ENCODE results near the gene HP1BP3. TPM values are rescaled to one million over a fixed set of nuclear protein-coding genes. Genes with fewer than 3 reads are reported as not detected.
"Not testable (repeated sequence)": the region's sequence is repeated elsewhere in the genome, so short reads cannot be mapped to it uniquely, and the experiment has no call there.

The HP1BP3 gene
- total RNA-seq, 3 donors from 2014 or later (not counting 1 experiment from before 2014, with no cell fraction given): 243 to 296 (median 274) TPM

DNA sequence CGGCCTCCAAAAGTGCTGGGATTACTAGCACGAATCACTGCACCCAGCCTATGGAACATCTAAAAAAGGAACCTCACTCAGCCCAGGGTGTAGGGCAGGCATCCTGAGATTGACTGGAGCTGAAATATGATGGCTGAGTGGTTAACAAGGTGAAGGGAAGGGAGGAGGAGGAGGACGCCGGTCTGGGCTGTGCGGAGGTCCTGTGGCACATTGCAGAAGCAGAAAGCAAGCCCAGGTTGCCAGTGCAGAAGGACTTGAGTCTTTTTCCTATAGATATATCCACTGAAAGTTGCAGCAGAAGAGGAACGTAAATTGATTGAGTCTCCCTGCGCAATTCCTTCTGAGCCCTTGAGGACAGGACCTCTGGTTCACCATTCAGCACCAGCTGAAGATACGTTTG is 67.8 kb downstream of the HP1BP3 start:
- Mint-ChIP-seq H3K4me3 (peak overlapping the region; percentile 81), H3K27me3 (ENCODE audit: low read depth in 2 of 2) (peaks cover 12 to 18% of the 10 kb centered on the region in 2 donors), H3K9me3 (no peaks in the 10 kb centered on the region), H3K27ac (peak overlapping the region in 1 of 2 donors; percentile 41), H3K36me3 (no peaks in the 10 kb centered on the region), H3K4me1 (peaks cover 5 to 13% of the 10 kb centered on the region in 2 donors)
- 88% methylated on average over 8 of the region's 8 CpGs for WGBS (ENCODE audit: insufficient coverage)
- no peaks in the 10 kb centered on the region for H3K9me3 ChIP-seq (ENCODE audit: control insufficient read depth, insufficient read depth, low read length)
- intact Hi-C loops (cut with micrococcal nuclease): no loop called here
- H3K27me3 ChIP-seq (ENCODE audit: control insufficient read depth, insufficient read depth, low read length): peaks cover 12% of the 10 kb centered on the region
- TF ChIP-seq, protein P1, sequence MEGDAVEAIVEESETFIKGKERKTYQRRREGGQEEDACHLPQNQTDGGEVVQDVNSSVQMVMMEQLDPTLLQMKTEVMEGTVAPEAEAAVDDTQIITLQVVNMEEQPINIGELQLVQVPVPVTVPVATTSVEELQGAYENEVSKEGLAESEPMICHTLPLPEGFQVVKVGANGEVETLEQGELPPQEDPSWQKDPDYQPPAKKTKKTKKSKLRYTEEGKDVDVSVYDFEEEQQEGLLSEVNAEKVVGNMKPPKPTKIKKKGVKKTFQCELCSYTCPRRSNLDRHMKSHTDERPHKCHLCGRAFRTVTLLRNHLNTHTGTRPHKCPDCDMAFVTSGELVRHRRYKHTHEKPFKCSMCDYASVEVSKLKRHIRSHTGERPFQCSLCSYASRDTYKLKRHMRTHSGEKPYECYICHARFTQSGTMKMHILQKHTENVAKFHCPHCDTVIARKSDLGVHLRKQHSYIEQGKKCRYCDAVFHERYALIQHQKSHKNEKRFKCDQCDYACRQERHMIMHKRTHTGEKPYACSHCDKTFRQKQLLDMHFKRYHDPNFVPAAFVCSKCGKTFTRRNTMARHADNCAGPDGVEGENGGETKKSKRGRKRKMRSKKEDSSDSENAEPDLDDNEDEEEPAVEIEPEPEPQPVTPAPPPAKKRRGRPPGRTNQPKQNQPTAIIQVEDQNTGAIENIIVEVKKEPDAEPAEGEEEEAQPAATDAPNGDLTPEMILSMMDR (IDR thresholded peaks at IDR 0.05): no peak
- no peak overlapping the region for H3K27ac ChIP-seq (ENCODE audit: low read length)
- H3K4me3 ChIP-seq (ENCODE audit: low read length): no peak overlapping the region
- DNase-seq: no peak
- no peaks in the 10 kb centered on the region for H3K36me3 ChIP-seq (ENCODE audit: control insufficient read depth, insufficient read depth, low read length)
- ATAC-seq: no peak
- H3K4me1 ChIP-seq (ENCODE audit: control insufficient read depth, insufficient read depth, low read length): peaks cover 12% of the 10 kb centered on the region

DNA sequence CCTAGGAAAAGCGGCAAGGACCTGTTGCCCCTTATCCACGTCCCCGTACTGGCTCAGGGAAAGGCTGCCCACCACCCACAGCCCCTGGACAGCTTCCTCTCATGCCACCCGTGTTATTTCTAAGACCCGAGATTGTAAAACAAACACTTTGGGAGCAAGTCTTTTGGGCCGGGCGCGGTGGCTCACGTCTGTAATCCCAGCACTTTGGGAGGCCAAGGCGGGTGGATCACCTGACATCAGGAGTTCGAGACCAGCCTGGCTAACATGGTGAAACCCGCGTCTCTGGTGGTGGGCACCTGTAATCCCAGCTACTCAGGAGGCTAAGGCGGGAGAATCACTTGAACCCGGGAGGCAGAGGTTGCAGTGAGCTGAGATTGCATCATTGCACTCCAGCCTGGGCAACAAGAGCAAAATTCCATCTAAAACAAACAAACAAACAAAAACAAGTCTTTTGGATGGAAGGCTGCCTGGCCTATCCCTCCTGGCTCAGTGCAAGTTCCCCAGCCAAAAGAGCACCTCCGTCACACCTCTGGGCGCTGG is 68.7 kb downstream of the HP1BP3 start:
- intact Hi-C loops (cut with micrococcal nuclease): not testable (repeated sequence)
- peak overlapping the region; percentile 41 to 69 for H3K27ac Mint-ChIP-seq

DNA sequence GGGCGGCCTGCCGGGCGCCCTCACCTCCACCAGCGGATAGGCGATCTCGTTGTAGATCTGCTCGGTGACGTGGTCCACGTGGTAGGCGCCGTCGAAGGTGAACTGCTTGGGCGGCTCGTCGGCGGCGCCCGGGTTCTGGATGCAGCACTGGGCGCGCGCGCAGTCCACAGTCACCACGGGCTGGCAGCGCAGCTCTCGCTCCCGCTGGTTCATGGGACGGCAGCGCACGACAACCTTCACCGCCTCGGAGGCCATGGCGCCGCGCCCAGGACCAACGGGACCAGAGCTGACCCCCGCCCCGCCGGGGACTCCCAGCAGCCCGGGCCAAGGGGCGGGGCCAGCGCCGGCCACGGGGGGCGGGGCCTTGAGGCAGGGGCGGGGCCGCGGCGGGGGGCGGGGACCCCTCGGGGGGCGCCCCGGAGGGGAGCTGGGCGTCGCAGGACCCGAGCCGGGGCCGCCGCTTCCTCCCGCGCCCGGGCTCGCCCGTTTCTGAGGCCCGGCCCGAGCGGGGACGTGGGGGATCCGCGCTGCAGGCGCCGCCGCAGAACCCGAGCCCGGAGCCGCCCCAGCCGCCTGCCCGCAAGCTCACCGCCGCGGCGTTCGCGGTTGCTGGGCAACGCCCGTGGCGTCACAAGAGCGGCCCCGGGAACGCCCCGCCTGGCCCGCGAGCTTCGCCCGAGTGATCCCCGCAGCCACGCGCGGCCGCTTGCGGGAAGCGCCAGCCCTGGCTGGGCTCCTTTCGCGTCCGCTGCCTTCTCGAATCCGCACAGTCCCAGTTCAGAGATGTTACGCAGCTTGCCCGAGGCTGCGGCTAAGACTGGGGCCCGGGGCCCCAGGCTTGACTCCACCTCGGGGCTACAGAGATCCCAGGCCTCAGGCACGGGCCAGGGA is 69.4 kb downstream of the HP1BP3 start, which contains the start of gene KIF17:
Gene KIF17 (minus strand): TSS at position 556 of the 891 bp plus-strand sequence. CDS start 301 bp downstream, at position 255.
- ATAC-seq (peak; percentile 60 to 82 (median 73)), DNase-seq (peak; percentile 60 to 83)
- H3K27me3 ChIP-seq (ENCODE audit: control insufficient read depth, insufficient read depth, low read length): peaks cover 12% of the 10 kb centered on the region
- 3% methylated on average over 112 of the region's 112 CpGs for WGBS (ENCODE audit: insufficient coverage)
- H3K4me3 Mint-ChIP-seq: peak within 1 kb of the TSS; percentile 81
- H3K36me3 Mint-ChIP-seq: no peaks in the 10 kb centered on the region
- H3K9me3 Mint-ChIP-seq: no peaks in the 10 kb centered on the region
- no peak within 1 kb of the TSS for H3K4me3 ChIP-seq (ENCODE audit: low read length)
- H3K4me1 ChIP-seq (ENCODE audit: control insufficient read depth, insufficient read depth, low read length): peaks cover 12% of the 10 kb centered on the region
- H3K27ac Mint-ChIP-seq: peak within 1 kb of the TSS; percentile 41 to 69
- peaks cover 12 to 18% of the 10 kb centered on the region in 2 donors for H3K27me3 Mint-ChIP-seq (ENCODE audit: low read depth in 2 of 2)
- H3K36me3 ChIP-seq (ENCODE audit: control insufficient read depth, insufficient read depth, low read length): no peaks in the 10 kb centered on the region
- H3K27ac ChIP-seq (ENCODE audit: low read length): no peak within 1 kb of the TSS
- TF ChIP-seq, protein P1 (IDR thresholded peaks at IDR 0.05): no peak
- peaks cover 5 to 13% of the 10 kb centered on the region in 2 donors for H3K4me1 Mint-ChIP-seq
- no peaks in the 10 kb centered on the region for H3K9me3 ChIP-seq (ENCODE audit: control insufficient read depth, insufficient read depth, low read length)
- intact Hi-C loops (cut with micrococcal nuclease): no loop called here

More for the DNA sequence above, 68.7 kb downstream of the HP1BP3 start:
- not testable (repeated sequence) for H3K36me3 Mint-ChIP-seq; ATAC-seq; H3K4me3 ChIP-seq (ENCODE audit: low read length); H3K9me3 ChIP-seq (ENCODE audit: control insufficient read depth, insufficient read depth, low read length); DNase-seq; H3K27ac ChIP-seq (ENCODE audit: low read length); H3K36me3 ChIP-seq (ENCODE audit: control insufficient read depth, insufficient read depth, low read length); H3K9me3 Mint-ChIP-seq
- WGBS (ENCODE audit: insufficient coverage): 71% methylated on average over 17 of the region's 17 CpGs
- Histone ChIP-seq H3K4me1 (ENCODE audit: control insufficient read depth, insufficient read depth, low read length) (peaks cover 12% of the 10 kb centered on the region), H3K27me3 (ENCODE audit: control insufficient read depth, insufficient read depth, low read length) (peaks cover 12% of the 10 kb centered on the region)
- Mint-ChIP-seq H3K4me1 (peaks cover 5 to 13% of the 10 kb centered on the region in 2 donors), H3K4me3 (peak overlapping the region; percentile 81), H3K27me3 (ENCODE audit: low read depth in 2 of 2) (peaks cover 12 to 18% of the 10 kb centered on the region in 2 donors)

DNA sequence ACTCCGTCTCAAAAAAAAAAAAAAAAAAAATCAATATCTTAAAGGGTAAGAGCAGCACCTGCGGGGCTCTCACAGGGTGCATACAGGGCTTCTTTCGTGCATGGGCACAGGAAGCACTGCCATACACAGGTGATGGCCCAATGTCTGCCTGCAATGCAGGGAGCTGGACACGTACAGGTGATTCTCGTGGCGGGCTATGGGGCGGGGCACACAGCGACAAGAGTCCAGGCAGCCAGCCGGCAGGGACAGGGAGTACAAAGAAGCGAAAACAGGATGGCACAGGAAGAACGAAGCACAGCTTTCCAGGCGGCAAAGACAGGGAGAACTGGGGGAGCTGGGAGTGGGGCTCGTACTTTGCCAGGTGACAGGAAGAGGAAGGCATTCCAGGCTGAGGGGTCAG is 70.9 kb downstream of the HP1BP3 start:
- Mint-ChIP-seq H3K4me3 (peak overlapping the region; percentile 49), H3K9me3 (no peaks in the 10 kb centered on the region), H3K27ac (no peak overlapping the region), H3K36me3 (no peaks in the 10 kb centered on the region), H3K27me3 (ENCODE audit: low read depth in 2 of 2) (peaks cover 12 to 18% of the 10 kb centered on the region in 2 donors), H3K4me1 (peaks cover 5 to 13% of the 10 kb centered on the region in 2 donors)
- H3K27me3 ChIP-seq (ENCODE audit: control insufficient read depth, insufficient read depth, low read length): peaks cover 12% of the 10 kb centered on the region
- intact Hi-C loops (cut with micrococcal nuclease): no loop called here
- WGBS (ENCODE audit: insufficient coverage): 87% methylated on average over 13 of the region's 13 CpGs
- H3K27ac ChIP-seq (ENCODE audit: low read length): no peak overlapping the region
- H3K36me3 ChIP-seq (ENCODE audit: control insufficient read depth, insufficient read depth, low read length): no peaks in the 10 kb centered on the region
- TF ChIP-seq, protein P1 (IDR thresholded peaks at IDR 0.05): no peak
- H3K4me1 ChIP-seq (ENCODE audit: control insufficient read depth, insufficient read depth, low read length): peaks cover 12% of the 10 kb centered on the region
- no peak overlapping the region for H3K4me3 ChIP-seq (ENCODE audit: low read length)
- ATAC-seq (no peak), DNase-seq (no peak)
- H3K9me3 ChIP-seq (ENCODE audit: control insufficient read depth, insufficient read depth, low read length): no peaks in the 10 kb centered on the region

Measured in natural killer cell (primary cell).